Astrocyte of the spinal cord (primary cell): ENCODE data around the gene ZBTB11.
"Not testable (repeated sequence)": the region's sequence is repeated elsewhere in the genome, so short reads cannot be mapped to it uniquely, and the experiment has no call there.

Experiments
- DNase-seq: peaks from one replicate; pipeline ENCODE4 v3.0.0; 2011; ENCODE audit warnings: low read depth, low spot score
- H3K4me3 ChIP-seq: 2 replicates; pipeline ENCODE4 v1.5.1; 2011; ENCODE audit warnings: low read depth, mild to moderate bottlenecking, low read length, moderate library complexity
- CTCF ChIP-seq: IDR thresholded peaks from 2 replicates; pipeline ENCODE4 v1.5.1; 2012; ENCODE audit warnings: low read depth, mild to moderate bottlenecking, low read length, inconsistent platforms
- in situ Hi-C: cut with HindIII; loops from 2 replicates; pipeline ENCODE4 v1.10.0; 2017; ENCODE audit warnings: low sequenced_read_pairs

Gene ZBTB11

GRCh38 chr3:101643861-101644613, 32.9 kb downstream of the ZBTB11 start:
- peak; percentile 67 for DNase-seq
- no peak for TF ChIP-seq CTCF

GRCh38 chr3:101643009-101643844, 33.7 kb downstream of the ZBTB11 start:
- no peak for DNase-seq
- H3K4me3 ChIP-seq = no peak overlapping the region
- in situ Hi-C loops = no loop called here
- no peak for TF ChIP-seq CTCF

More at GRCh38 chr3:101643861-101644613, 32.9 kb downstream of the ZBTB11 start:
- no peak overlapping the region for H3K4me3 ChIP-seq
- in situ Hi-C loops = no loop called here

GRCh38 chr3:101642441-101642840, 34.5 kb downstream of the ZBTB11 start:
- no peak overlapping the region for H3K4me3 ChIP-seq
- in situ Hi-C loops = no loop called here
- TF ChIP-seq CTCF = no peak
- DNase-seq = no peak

GRCh38 chr3:101641397-101642115, 35.4 kb downstream of the ZBTB11 start:
- H3K4me3 ChIP-seq, DNase-seq, in situ Hi-C loops: not testable (repeated sequence)

- in situ Hi-C loops = no loop called here
- no peak overlapping the region for H3K4me3 ChIP-seq
- DNase-seq = no peak
- no peak for TF ChIP-seq CTCF
These were observed 36.7 kb downstream of the ZBTB11 start for GRCh38 chr3:101640256-101640655.

GRCh38 chr3:101639280-101639963, 37.5 kb downstream of the ZBTB11 start:
- H3K4me3 ChIP-seq = no peak overlapping the region
- in situ Hi-C loops = no loop called here
- TF ChIP-seq CTCF = no peak
- no peak for DNase-seq
